ENCODE measurements around the gene ORC6. TPM values are rescaled to one million over a fixed set of nuclear protein-coding genes. Genes with fewer than 3 reads are reported as not detected.
A peak's percentile ranks its signal among the peaks of the same experiment; 100 is the strongest.
"Not testable (repeated sequence)": the region's sequence is repeated elsewhere in the genome, so short reads cannot be mapped to it uniquely, and the experiment has no call there.

Gene ORC6
- total and polyA plus RNA-seq, 2 experiments from 2014 or later: 32.6 to 35.5 TPM

GRCh38 chr16:46658925-46659324 is 30.5 kb upstream of the ORC6 start:
- H3K4me3 ChIP-seq: no peak overlapping the region
- H3K27me3 ChIP-seq: no peaks in the 10 kb centered on the region
- H3K27ac ChIP-seq: no peak overlapping the region
- H3K4me1 ChIP-seq (ENCODE audit: low read depth): no peaks in the 10 kb centered on the region
- peak in 1 of 2 donors; percentile 10 for DNase-seq (ENCODE audit: low read depth in 1 of 2, low spot score in 1 of 2)
- H3K9me3 ChIP-seq (ENCODE audit: low read depth): no peaks in the 10 kb centered on the region
- TF ChIP-seq, protein P1, sequence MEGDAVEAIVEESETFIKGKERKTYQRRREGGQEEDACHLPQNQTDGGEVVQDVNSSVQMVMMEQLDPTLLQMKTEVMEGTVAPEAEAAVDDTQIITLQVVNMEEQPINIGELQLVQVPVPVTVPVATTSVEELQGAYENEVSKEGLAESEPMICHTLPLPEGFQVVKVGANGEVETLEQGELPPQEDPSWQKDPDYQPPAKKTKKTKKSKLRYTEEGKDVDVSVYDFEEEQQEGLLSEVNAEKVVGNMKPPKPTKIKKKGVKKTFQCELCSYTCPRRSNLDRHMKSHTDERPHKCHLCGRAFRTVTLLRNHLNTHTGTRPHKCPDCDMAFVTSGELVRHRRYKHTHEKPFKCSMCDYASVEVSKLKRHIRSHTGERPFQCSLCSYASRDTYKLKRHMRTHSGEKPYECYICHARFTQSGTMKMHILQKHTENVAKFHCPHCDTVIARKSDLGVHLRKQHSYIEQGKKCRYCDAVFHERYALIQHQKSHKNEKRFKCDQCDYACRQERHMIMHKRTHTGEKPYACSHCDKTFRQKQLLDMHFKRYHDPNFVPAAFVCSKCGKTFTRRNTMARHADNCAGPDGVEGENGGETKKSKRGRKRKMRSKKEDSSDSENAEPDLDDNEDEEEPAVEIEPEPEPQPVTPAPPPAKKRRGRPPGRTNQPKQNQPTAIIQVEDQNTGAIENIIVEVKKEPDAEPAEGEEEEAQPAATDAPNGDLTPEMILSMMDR (IDR thresholded peaks at IDR 0.05; ENCODE audit: low read depth, low read length): no peak
- H3K36me3 ChIP-seq: peaks cover 39% of the 10 kb centered on the region

GRCh38 chr16:46662123-46662522 is 27.3 kb upstream of the ORC6 start:
- Histone ChIP-seq H3K36me3 (peaks cover 48% of the 10 kb centered on the region), H3K9me3 (ENCODE audit: low read depth) (no peaks in the 10 kb centered on the region), H3K4me3 (no peak overlapping the region), H3K4me1 (ENCODE audit: low read depth) (no peaks in the 10 kb centered on the region), H3K27ac (peak overlapping the region; percentile 3), H3K27me3 (no peaks in the 10 kb centered on the region)
- DNase-seq (ENCODE audit: low read depth in 1 of 2, low spot score in 1 of 2): no peak
- TF ChIP-seq, protein P1 (IDR thresholded peaks at IDR 0.05; ENCODE audit: low read depth, low read length): no peak

DNA sequence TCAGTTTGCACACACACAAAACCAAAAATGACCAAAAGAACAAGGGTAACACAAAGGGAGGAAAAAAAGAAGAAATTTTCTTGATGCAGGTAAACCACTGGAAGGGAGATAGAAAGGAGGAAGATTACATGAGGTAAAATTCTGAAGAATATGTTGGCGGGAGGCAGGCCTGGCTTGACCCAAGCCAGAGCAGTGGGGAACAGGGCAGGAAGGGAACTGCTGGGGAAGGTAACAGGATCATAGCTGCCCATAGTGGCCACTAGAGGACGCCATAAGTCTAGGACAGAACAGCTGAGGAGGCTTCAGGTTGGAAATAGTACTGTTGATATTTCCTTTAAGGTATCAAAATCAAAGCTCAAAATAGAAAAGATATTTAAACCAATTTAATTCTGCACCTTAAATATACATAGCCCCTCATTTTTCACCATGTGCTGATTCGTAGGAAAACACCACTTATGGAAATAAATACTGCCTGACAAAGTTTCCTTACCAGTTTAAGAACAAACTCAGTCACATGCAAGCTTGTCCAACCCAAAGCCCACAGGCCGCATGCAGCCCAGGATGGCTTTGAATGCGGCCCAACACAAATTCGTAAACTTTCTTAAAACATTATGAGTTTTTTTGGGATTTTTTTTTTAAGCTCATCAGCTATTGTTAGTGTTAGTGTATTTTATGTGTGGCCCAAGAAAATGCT is 16.0 kb upstream of the ORC6 start:
- Histone ChIP-seq H3K4me3 (no peak overlapping the region), H3K4me1 (ENCODE audit: low read depth) (no peaks in the 10 kb centered on the region), H3K9me3 (ENCODE audit: low read depth) (no peaks in the 10 kb centered on the region), H3K36me3 (peaks cover 72% of the 10 kb centered on the region), H3K27me3 (no peaks in the 10 kb centered on the region), H3K27ac (peak overlapping the region; percentile 67)
- TF ChIP-seq, protein P1 (IDR thresholded peaks at IDR 0.05; ENCODE audit: low read depth, low read length): peak; percentile 98
- peak; percentile 77 to 83 for DNase-seq (ENCODE audit: low read depth in 1 of 2, low spot score in 1 of 2)

- not testable (repeated sequence) for H3K27ac ChIP-seq; H3K9me3 ChIP-seq (ENCODE audit: low read depth); H3K4me1 ChIP-seq (ENCODE audit: low read depth); H3K4me3 ChIP-seq; DNase-seq (ENCODE audit: low read depth in 1 of 2, low spot score in 1 of 2); H3K27me3 ChIP-seq
- H3K36me3 ChIP-seq: peaks cover 52% of the 10 kb centered on the region
Observed at GRCh38 chr16:46677943-46678342, 11.5 kb upstream of the ORC6 start.

DNA sequence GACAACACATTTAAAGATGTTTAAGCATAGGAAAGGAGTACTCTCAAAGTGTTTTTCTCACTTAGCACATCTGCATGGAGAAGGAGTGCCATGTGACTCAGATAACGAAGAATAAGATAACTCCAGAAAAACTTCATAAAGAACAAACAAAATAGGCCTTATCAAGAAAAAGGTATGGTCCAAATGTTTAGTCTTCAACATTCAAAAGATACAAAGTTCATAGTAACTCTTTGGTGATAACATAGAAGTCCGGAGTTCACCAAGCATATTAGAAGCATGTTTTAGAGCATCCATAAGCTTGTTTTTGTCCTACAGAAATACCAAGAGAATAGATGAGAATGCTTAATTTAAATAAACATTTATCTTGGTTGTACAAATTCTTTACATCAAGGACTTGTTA is 7.6 kb upstream of the ORC6 start:
- not testable (repeated sequence) for H3K9me3 ChIP-seq (ENCODE audit: low read depth); H3K4me1 ChIP-seq (ENCODE audit: low read depth); H3K4me3 ChIP-seq; H3K27me3 ChIP-seq; DNase-seq (ENCODE audit: low read depth in 1 of 2, low spot score in 1 of 2)
- H3K27ac ChIP-seq: peak overlapping the region; percentile 68
- peaks cover 24% of the 10 kb centered on the region for H3K36me3 ChIP-seq

DNA sequence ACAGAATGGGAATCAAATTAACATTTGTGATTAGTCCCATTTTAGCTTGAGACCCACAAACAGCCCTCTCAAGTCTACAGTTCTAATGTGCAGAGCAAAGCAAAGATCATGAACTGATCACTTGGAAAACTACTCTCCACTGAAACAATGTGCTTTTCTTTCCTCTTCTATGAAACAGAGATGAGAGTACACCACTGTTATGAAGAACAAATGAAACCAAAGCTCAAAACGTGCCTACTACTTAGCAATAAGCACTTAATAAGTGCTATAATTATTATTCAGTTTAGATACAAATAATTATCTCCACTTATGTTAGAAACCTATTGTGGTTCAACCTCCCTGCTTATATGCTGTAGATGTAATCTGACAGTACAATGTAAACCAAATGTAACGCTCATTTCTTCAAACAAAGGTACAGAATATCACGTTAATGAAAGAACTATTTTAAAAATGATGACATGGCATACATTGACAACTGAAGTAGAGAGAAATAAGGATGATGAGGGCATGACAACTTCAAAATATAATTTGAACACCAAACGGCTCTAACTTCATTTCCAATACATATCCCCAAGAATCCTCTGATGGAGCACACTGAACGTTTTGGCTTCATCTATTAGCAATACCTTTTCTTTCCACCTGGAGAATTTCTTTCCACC is 2.5 kb upstream of the ORC6 start:
- DNase-seq (ENCODE audit: low read depth in 1 of 2, low spot score in 1 of 2): no peak
- Histone ChIP-seq H3K27me3 (no peaks in the 10 kb centered on the region), H3K27ac (peak overlapping the region; percentile 94), H3K9me3 (ENCODE audit: low read depth) (no peaks in the 10 kb centered on the region), H3K36me3 (no peaks in the 10 kb centered on the region), H3K4me1 (ENCODE audit: low read depth) (peaks cover 28% of the 10 kb centered on the region), H3K4me3 (peak overlapping the region; percentile 70)
- TF ChIP-seq, protein P1 (IDR thresholded peaks at IDR 0.05; ENCODE audit: low read depth, low read length): no peak

Data from cardiac muscle cell (in vitro differentiated cells and primary cell).